CD4-positive, alpha-beta T cell treated with Interleukin-12 subunit alpha and Interleukin-12 subunit beta, for 1 hour (primary cell): ENCODE data around the gene MED27.

Source experiments
- DNase-seq: peaks from one replicate; pipeline ENCODE4 v3.0.0-alpha.2; 2020

Gene MED27

DNA sequence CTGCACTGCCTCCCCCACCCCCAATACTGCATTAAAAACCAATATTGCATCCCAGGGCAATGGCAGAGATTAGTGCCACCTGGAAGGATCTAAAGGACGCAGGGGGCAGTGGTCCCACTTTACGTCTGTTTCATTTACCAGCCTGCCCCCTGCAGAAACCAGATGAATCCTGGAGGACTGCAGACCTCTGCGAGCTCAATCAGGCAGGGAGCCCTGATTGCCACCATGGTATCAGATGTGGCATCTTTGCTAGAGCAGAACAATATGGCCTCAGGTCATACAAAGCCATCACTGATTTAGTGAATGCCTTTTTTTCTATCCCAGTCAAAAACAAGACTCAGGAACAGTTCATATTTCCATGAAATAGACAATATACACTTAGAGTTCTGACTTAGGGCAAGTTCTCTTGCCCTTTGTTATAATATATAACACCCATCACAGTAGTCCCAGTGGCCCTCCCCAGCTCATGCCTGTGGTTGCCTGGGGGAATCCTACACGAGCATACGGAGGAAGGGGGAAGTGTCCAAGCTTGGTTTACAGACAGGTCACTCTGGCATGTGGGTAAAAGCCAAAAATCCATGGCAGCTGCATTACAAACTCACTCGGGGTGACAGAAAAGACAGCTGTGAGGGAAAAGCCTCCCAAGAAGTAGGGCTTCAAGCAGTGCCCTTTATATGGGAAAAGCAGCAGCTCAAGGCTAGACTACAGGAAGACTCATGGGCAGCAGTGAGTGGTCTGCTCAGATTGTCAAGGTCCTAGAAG, 85.1 kb downstream of the MED27 start:
- DNase-seq = no peak

DNA sequence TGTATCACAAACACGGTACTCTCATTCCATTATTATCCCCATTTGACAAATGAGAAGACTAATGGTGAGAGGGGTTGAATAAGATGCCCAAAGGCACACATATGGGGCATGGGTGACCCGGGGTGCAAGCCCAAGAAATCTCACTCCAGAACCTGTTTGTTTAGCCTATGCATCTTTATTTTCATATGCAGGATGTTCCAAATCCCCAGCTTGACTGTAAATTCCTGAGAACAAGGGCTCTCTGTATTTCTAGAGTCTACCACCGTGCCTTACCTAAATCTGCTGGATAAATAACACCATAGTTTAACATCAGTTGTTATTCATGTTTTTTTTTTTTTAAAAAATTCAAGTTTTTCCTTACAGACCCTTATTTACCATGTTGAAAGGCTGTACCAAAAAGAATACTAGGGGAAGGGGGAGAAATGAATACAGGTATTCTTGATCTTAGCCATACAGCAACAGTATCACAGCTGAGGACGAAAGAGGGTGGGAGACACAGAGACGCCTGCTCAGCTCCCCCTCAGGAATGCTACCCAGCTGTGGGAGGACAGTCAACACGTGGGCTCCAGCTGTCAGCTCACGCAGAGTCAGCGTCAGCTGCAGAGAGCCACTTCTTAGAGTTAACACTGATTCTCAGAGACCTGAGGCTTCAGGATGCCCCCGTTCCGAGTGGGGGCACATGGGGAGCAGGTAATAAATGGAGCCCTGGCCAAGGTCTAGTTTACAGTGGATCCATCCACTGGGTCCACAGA, 86.6 kb downstream of the MED27 start:
- DNase-seq = no peak

DNA sequence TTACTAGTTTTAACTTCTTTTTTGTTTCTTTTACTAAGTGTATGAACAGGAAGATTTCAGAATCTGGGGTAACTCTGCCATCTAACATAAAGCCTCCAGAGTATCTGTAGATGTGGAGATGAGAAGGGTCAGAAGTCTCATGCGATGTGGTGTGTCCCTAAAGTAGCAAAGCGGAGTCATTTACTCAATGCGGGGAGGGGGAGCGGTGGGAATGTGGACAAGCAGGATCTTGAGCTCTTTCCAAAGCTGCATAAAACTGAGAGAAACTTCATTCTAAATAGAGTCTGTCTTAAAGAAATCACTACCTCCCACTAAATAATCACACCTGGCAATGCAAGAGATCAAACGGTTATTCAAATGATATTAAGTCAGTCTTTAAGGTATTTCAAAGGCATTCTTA, 92.4 kb downstream of the MED27 start:
- DNase-seq = no peak

DNA sequence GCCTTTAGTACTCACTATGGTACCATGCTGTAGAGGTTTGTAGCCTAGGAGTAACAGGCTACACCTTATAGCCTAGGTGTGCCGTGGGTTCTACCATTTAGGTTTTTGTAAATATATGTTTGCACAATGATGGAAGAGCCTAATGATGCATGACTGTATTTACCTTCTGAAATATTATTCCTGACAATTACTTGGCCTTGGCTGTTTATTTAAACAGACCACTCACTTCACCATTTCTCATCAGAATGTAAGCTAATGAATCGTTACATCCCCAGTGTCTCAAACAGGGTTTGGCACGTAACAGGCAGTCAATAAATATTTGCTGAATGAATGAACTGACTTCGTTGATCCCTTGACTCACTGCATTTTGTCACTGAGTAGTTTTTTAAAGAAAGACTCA, 93.1 kb downstream of the MED27 start:
- DNase-seq = no peak

DNA sequence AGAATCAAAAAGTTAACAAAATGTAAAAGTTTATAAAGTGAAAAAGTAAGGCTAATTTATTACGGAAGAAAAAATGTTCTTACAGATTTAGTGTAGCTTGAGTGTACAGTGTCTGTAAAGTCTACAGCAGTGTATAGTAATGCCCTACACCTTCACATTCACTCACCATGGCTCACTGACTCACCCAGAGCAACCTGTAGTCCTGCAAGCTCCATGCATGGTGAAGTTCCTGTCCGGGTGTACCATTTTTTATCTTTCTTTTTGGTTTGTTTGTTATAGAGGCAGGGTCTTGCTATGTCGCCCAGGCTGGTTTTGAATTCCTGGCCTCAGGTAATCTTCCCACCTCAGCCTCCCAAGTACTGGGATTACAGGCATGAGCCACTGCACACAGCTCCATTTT, 93.6 kb downstream of the MED27 start:
- DNase-seq = no peak

DNA sequence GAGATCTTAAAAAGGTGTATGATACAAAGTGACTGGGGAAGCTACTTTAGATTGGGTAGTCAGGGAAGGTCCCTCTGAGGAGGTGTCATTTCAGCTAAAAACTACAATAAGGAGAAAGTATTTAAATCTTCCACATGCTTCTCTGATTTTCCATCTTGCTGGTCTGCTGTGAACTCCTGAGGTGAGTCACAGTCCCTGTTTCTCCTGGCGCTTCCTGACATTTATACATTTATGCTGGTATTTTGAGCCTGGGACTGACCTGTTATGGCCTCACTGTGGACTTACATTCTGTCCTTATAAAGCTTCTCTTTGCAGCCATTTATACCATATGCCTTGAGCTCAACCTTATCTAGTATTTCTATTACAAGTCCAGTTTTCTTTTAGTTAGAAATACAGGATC, 95.1 kb downstream of the MED27 start:
- DNase-seq = no peak

DNA sequence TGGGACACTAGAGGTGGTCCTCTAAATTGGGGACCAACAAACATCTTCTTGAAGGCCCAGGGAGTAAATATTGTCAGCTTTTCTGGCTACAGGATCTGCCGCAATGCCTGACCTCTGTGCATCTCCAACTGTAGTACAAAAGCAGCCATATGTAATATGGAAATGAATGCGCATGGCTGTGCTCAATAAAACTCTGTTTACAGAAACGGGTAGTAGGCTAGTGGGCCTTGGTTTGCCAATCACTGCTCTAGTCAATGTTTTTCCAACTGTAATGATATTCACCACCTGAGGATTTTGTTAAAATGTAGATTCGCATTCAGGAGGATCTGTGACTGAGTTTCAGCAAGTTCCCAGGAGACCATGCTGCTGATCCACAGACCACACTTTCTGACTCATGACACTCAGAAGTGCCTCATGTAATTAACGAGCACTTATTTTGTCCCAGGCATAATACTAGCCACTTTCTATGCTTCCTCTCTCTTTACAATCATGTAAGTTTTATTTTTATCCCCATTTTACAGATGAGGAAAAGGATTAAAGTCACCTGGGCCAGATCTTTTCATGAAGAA, 96.9 kb downstream of the MED27 start:
- DNase-seq = no peak

DNA sequence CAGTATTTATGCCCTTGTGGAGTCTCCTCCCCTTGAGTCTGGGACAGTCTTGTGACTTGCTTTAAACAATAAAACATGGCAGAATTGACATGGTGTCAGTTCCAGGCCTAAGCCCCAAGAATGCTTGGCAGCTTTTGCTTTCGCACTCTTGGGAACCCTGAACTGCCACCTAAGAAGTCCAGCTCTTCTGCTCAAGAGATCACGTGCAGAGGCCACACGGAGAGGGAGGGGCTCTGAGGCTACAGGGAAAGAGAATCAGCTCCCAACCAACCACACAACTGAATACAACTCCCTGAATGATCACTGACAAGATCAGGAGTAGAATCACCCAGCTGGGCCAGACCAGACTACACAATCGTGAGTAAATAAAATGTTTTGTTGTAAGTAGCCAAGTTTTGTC, 97.6 kb downstream of the MED27 start:
- no peak for DNase-seq

DNA sequence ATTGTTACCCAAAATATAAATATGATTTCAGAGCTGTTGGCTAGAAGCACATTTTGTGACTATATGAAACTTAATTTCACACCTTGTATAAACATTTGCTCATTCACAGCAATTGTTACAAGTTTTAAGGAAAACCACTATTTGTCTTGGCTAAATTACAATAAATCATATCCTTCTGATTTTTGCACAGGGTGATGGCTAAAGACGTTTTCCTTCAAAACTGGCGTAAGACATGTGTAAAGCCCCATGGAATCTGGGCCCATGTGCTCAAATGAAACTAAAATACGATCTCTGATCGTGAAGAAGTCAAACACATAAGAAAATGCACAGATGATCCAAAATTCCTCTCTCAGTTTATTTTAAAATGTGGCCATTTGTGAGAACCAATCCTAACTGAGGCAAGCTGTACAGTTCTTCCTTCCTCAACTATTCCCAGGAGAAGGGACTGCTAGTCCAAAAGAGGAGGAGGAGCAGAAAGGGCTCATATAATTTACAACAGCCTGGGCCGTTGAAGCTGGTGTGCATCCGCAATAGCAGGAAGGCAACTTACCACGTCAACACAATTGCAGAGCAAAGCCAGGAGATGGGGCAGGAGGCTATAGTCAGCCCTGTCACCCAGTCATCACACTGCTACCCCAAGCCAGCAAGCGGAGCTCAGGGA, 98.4 kb downstream of the MED27 start:
- DNase-seq = no peak

DNA sequence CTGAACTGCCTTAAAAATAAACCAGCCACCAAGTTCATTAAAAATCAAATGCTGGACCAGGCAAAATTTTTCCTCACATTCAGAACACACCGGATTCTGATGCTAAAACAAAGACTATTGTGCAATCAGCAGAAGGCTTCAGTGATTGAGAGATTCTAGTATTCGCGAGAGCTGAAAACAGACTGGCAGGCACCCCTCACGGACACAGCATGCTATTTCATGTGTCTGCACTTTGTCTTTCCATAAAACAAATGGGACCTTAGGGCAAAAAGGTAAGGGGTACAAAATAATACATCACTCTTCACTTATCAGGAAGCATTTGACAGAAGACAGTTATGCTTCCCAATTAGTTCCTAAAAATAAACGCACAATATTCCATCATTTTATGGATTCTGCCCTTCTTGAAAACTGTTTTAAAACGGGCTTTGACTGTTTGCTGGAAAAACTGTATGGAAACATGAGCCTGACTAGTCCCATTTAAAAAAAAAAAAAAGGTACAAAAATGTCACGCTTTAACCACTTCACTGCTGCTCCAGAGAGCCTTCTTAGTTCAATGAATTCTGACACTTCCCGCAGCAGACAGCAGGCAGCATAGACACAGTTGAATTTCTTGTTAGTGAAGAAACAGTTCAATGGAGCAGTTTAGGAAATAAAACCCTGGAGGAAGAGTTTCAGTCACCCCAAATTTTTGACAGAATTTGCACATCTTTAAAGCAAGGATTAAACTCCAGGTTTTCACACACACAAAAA, 99.2 kb downstream of the MED27 start:
- no peak for DNase-seq

DNA sequence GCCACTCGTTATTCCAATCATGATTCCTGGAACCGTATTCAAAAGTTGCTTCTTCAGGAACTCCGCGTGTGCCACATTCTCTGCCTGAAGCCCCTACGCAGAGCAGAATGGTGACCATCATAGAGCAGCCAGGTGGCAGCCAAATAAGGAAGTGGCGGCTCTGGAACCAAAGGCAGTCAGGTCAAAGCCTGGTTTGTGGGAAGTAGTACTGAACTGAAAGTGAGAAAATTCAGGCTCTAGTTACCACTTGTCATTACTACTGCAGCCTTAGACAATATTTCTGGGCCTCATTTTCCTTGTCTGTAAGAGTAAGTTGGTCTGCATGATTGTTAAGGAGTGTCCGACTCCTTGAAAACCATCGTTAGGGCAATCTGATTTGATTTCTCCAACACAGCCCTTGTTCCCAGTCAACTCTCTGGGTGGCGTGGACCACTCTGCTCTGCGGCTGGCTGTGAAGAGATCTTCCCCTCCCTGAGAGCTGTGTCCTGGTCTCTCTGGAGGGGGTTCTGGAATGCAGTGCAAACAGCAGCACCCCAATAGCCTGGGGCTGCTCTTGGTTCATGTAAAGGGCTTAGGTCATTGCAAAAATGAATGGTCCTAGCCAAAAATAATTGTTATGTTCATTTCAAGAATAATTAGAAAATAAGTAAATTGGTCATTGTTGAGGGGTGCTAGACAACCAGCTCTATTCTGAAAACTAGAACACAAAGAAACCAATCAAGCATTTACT, 102.4 kb downstream of the MED27 start:
- no peak for DNase-seq

DNA sequence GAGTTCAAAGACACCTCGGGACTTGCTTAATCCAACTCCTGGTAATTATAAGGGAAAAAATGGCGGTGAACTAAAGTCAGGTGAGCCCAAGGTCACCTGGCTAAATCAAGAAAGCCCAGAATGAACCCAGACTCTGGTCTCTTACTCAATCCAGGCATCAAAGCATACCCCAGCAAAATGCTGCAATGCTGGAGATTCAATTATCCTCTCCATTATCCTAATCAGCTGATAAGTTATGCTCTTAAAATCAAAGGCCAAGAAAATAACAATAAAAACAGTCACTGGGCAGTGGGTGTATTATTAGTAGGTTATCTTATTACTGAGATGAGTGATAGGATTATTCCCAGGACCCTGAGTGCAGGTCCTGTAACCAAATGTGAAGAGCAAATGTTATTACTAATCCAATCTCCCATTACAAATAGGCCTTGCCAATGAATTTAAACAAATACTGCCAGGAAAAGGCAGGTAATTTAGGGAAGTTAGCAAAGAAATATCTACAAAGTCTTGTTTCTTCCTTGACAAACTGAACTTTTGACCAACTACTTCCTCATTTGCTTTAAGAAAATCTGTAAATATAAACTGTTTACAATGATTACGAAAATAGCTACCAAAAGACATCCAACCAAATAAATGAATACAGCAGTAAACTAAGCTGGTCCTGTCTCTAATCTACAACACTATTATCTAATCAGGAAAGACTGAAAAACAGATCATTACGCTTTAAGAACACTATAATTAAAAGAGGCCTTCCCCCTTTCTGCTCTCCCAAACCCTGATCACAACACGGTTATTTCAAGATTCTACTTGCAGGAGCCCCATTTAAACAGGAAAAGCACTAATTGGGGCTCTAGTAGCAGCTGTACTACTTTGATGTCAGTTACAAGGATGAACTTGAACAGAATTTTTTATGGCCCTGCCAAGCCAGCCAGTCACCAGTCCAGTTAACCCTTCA, 103.2 kb downstream of the MED27 start:
- DNase-seq = no peak

DNA sequence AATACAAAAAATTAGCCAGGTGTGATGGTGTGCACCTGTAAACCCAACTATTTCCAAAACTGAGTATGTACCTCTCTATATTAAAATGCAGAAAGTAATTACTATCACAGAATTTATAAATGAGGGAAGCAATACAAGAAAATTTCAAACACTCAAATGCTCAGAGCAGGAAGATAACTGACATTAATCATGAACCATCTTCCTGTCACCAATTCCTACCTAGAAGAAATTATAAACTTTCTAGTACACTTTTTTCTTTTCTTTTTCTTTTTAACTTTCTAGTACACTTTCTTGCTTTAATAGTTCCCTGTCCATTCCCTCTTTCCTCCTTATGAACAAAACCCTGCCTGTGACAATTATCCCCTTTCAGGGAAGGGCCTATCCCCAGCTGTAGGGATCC, 106.8 kb downstream of the MED27 start:
- no peak for DNase-seq

DNA sequence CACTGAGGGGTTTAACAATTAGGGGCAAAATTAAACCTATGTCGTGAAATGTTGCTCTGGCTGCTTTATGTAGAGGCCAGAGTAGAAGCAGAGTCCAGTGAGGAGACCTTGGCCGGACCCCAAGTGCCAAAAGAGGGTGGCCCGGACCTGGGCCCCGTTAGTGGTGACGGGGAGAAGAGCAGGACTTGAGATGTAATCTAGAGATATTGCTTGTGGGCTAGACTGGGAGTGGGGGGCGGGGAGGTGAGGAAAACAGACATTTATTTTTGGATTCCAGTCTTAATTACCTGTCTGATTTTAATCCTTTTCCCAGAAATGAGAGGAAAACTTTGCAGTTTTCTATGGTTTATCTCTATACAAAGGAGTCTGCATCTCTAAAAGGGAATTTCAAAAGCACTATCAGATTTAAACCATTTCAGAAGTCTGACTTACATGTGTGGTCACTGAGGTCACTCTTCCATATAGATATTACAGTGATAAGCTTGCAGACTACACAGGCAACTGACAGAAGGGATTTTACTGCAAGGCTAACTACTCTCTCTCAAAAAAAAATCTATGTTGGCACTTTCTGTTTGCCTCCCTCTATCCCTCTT, 108.1 kb downstream of the MED27 start:
- DNase-seq = no peak

DNA sequence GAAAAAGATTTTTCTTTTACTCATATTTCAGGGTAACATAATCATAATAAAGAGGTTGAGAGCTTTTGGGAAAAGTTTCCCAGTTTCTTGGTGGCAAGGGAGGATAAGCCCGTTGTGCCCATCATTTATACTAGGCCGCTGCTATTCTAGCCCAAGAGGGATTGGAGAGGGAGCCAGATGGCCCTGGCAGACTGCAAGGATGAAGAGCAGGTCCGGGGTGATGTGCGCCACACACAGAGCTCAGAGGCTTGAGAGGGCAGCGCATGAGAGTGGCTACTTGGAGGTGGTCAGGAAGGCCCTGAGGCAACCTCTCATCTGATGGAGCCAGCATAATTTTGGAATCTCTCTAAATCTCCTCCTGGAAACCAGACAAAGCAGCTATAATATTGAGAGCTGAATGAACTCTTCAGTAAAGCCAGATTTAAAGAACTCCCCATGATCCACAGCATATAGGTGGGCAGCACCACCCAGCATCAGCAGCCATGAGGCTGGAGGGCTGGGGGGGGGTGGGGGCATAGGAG, 110.1 kb downstream of the MED27 start:
- DNase-seq = no peak

DNA sequence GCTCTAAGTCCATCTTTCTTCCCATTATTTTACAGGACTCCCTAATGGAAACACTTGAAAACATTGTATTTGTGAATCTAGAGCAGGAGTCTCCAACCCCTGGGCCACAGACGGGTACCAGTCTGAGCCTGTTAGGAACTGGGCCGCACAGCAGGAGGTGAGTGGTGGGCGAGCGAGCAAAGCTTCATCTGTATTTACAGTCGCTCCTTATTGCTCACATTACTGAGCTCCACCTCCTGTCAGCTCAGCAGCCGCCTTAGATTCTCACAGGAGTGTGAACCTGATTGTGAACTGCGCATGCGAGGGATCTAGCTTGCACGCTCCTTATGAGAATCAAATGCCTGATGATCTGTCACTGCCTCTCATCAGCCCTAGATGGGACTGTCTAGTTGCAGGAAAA, 111.0 kb downstream of the MED27 start:
- no peak for DNase-seq

DNA sequence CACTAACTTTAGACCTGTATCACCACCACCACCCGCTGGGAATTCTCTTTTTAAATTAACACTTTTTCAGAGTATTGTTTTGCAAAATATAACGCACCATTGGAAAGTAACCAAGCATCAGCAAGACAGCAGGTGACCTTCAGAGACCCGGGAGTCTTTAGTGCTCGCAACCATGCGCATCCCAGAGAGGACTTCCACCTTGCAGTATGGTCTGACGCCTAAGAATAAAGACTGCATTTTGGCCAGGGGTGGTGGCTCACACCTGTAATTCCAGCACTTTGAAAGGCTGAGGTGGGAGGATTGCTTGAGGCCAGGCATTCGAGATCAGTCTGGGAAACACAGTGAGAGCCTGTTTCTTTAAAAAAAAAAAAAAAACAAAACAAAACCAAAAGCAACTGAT, 113.8 kb downstream of the MED27 start:
- no peak for DNase-seq

DNA sequence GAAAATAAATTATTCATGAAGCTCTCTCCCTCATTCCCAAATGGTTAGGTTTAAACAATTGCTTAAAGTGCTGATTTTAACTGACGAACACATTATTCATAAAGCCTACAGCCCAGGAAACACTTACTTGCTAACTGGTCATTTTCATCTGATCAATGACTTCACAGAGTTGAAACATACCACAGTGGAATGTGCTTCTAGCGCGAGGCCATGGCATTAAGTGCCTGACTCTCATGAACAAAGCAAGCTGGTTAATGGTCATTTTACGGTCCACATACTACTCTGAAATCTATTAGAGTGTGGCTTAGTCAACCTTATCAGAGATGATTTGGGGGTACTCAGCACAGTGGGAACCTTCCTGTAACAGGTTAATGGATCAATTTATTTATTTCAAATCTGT, 114.6 kb downstream of the MED27 start:
- DNase-seq = no peak

DNA sequence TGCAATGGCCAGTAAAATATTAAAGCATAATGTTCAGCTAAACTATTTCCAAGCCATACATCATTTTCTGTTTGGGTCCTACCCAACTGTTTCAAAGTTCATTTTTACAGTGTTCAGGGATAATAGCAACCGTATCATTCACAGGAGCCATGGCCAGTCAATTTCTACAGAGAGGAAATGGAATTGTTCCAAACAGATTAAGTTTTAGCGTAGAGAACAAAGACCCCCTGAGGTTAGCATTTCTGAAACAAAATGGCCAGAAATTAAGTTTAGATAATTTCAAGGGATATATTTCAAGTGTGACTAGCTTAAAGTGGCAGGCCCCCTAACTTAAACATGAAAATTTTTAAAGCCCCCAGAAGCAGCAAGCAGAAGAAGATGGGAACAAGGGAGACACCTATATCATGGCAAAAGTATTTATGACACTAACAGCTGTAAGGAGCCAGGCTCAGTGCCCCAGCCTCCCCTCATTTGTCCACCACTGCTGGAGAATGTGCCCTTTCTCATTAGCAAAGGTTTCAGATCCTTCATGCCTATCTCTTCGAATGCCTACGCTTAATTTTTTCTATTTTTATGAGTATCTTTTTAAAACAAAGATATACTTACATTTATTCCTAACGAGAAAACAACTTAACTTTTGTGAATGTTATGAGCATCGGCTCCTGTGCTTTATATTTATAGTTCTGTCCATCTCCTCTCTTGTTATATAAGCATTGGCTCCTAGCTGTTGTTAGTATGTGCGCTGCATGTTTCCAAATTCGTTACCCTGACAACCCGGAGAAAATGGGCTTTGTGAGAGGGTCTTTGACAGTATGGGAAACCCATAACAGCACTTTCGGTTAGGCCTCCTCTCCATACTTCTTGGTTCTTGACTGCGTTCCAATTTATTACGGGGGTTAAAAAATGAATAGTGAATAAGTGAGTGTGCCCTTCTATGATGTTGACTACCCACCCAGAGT, 116.3 kb downstream of the MED27 start:
- no peak for DNase-seq
